ENCODE results near the gene KDM4C.

KDM4C gene

DNA sequence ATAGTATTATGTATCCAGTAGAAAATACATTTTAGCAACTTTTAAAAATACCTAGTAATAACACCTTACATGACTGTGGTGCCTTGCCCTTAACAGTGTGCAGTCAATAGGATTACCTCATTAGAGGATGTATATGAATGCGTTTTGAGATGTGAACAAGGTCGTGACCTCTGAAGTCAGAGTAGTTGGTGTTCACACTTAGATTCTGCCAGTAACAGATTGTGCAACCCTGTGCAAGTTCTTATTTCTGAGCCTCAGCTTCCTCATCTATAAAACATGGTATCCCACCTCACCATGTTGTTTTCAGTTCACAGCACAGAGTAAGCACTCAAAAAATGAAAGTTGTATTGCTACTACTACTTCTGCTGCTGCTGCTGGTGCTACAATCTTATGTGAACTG is 347.3 kb downstream of the KDM4C start:
- no peak overlapping the region for H3K4me3 ChIP-seq (replicated peaks in 1 of 2; ENCODE audit: low read depth in 2 of 2, low read length in 2 of 2)
- TF ChIP-seq CTCF (IDR thresholded peaks at IDR 0.05; ENCODE audit: low read depth, low read length): no peak
- no peak for DNase-seq (ENCODE audit: low read depth in 2 of 2)

DNA sequence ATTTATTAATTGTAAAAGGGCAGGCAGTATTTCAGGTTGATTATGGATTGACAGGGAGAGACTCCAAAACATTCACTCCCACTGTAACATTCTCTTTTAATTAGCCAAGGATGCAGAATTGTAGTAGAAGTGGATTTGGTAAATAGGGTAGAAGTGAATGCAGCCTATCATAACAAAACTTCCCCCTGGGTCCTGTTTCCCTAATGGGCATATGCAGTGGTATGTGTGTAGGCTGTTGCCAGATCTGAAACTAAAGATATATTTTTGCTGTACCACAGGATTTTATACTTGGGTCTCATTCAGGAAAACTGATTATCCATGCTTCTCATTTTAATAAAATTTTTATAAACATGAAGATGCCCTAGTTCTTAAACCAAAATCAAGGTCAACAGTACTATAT is 351.2 kb downstream of the KDM4C start:
- H3K4me3 ChIP-seq (replicated peaks in 1 of 2; ENCODE audit: low read depth in 2 of 2, low read length in 2 of 2): no peak overlapping the region
- TF ChIP-seq CTCF (IDR thresholded peaks at IDR 0.05; ENCODE audit: low read depth, low read length): no peak
- no peak for DNase-seq (ENCODE audit: low read depth in 2 of 2)

DNA sequence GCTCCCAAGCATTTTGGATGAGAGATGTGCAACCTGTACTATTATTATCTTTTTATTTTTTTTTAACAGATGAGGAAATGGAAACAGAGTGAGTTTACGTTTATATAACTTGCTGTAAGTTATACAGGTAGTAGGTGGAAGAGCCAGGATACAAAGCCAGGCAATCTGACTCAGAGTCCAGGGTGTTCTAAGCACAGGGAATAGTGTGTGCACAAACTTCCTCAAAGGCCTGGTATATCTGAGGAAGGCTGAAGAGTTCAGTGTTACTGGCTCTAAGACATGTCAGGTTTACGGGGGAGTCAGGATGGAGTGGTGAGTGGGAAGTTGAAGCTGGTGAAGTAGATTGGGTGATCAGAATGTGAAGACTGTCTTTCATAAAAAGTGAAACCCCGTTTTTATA is 353.6 kb downstream of the KDM4C start:
- no peak for TF ChIP-seq CTCF (IDR thresholded peaks at IDR 0.05; ENCODE audit: low read depth, low read length)
- DNase-seq (ENCODE audit: low read depth in 2 of 2): no peak
- no peak overlapping the region for H3K4me3 ChIP-seq (replicated peaks in 1 of 2; ENCODE audit: low read depth in 2 of 2, low read length in 2 of 2)

- DNase-seq (ENCODE audit: low read depth in 2 of 2): peak in 1 of 2 donors; percentile 14
- no peak overlapping the region for H3K4me3 ChIP-seq (replicated peaks in 1 of 2; ENCODE audit: low read depth in 2 of 2, low read length in 2 of 2)
- TF ChIP-seq CTCF (IDR thresholded peaks at IDR 0.05; ENCODE audit: low read depth, low read length): no peak
Measured at GRCh38 chr9:7115606-7116005, 357.8 kb downstream of the KDM4C start.

DNA sequence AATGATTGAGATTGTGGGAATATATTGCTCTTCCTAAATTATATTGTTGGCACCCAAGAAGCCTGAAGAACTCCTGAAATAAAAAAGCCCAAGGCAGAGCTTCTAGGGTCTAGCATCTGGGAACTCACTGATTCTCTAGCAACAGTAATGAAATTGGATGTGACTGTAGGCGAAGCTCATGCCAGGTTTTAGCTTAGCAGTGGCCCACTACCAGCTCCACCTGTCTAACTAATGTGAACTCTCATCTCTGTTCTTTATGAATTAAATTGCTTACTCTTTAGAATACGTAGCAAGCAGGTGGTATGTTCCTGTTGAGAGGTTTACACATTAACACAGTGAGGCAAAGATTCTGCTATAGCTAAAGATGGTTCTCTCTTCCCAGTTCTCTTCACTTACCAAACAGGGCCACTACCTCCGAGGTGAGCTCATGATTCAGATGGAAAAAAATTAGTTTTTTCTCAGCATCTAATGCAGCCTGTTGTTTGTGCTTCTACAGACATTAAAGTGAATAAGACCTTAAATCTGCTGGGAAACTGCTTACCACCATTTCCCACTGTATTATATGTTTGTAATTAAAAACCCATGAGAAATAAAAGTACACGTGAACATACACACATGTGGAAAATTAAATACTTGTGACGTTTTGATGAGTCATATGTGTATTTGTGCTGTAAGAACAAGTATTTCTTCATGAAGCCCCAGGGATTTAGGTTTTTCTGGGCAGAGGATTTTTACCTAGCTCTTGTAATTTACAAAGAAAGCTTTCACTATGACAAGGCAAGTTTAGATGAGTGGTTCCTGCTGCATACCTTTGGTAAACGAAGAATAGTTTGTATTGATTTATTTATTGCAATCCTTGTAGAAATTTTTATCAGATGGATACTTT is 360.1 kb downstream of the KDM4C start:
- peak; percentile 46 to 88 for DNase-seq (ENCODE audit: low read depth in 2 of 2)
- H3K4me3 ChIP-seq (replicated peaks in 1 of 2; ENCODE audit: low read depth in 2 of 2, low read length in 2 of 2): no peak overlapping the region
- no peak for TF ChIP-seq CTCF (IDR thresholded peaks at IDR 0.05; ENCODE audit: low read depth, low read length)

- DNase-seq (ENCODE audit: low read depth in 2 of 2): peak in 1 of 2 donors; percentile 5
- H3K4me3 ChIP-seq (replicated peaks in 1 of 2; ENCODE audit: low read depth in 2 of 2, low read length in 2 of 2): no peak overlapping the region
- TF ChIP-seq CTCF (IDR thresholded peaks at IDR 0.05; ENCODE audit: low read depth, low read length): no peak
Measured at GRCh38 chr9:7118633-7119032, 360.9 kb downstream of the KDM4C start.
